Measurements from ENCODE around the gene TSPAN4.
A peak's percentile ranks its signal among the peaks of the same experiment; 100 is the strongest.

TSPAN4 gene

GRCh38 chr11:834371-835316 is 8.0 kb upstream of the TSPAN4 start:
- Histone ChIP-seq H3K4me1 (ENCODE audit: control insufficient read depth, insufficient read depth, low read length) (no peaks in the 10 kb centered on the region; the same call in 1 of the 2 replicates), H3K9me3 (ENCODE audit: control insufficient read depth, insufficient read depth, low read depth, low read length) (no peaks in the 10 kb centered on the region), H3K27ac (ENCODE audit: extremely low read depth, low read depth, low read length) (no peak overlapping the region), H3K36me3 (ENCODE audit: control insufficient read depth in 2 of 2, insufficient read depth in 1 of 2, low read length in 2 of 2) (peaks cover 0 to 49% of the 10 kb centered on the region in 2 experiments; a peak in 1 of 3 replicates), H3K4me3 (ENCODE audit: low read depth, low read length) (peak overlapping the region; percentile 9)
- ChIA-PET CTCF (interaction anchor here (0.7 to 1.0 kb wide), 2 partner anchors 18 to 60 kb away, joined by 3 to 4 read pairs; no protein-coding TSS in a partner anchor), POLR2A (interaction anchor here (1.0 to 15.0 kb wide), 7 partner anchors 7 to 38 kb away, joined by 3 to 202 read pairs (median 4); partner anchors contain the start of genes PNPLA2, POLR2L, RPLP2 and TSPAN4)
- TF ChIP-seq ZNF791 (tag by site-specific recombination; IDR thresholded peaks at IDR 0.05) (no peak), KLF8 (tag by site-specific recombination; IDR thresholded peaks at IDR 0.05) (peak; percentile 26), ZNF624 (tag by site-specific recombination; IDR thresholded peaks at IDR 0.05) (no peak), OSR2 (tag by site-specific recombination; IDR thresholded peaks at IDR 0.05) (no peak), BCL11A (tag by site-specific recombination; IDR thresholded peaks at IDR 0.05; ENCODE audit: low read depth) (0 out of 2 replicates have a peak, but pooled peaks have one; percentile 10), TCF7L2 (IDR thresholded peaks at IDR 0.05; ENCODE audit: borderline replicate concordance, low read depth, low read length) (no peak), ZNF555 (tag by site-specific recombination; conservative IDR thresholded peaks at IDR 0.05) (no peak), ZNF560 (tag by site-specific recombination; IDR thresholded peaks at IDR 0.05; ENCODE audit: borderline replicate concordance) (no peak), GLIS1 (tag by site-specific recombination; IDR thresholded peaks at IDR 0.05) (peak; percentile 25; the same call in 1 of the 2 replicates), GLIS2 (tag by site-specific recombination; IDR thresholded peaks at IDR 0.05) (peak; percentile 76), ZNF324 (tag by site-specific recombination; IDR thresholded peaks at IDR 0.05) (no peak), ZBTB17 (tag by site-specific recombination; IDR thresholded peaks at IDR 0.05) (0 out of 2 replicates have a peak, but pooled peaks have one; percentile 1), SP2 (tag by site-specific recombination; IDR thresholded peaks at IDR 0.05) (peak; percentile 37), BCL11B (tag by site-specific recombination; IDR thresholded peaks at IDR 0.05; ENCODE audit: low read depth) (0 out of 2 replicates have a peak, but pooled peaks have one; percentile 2), FEZF1 (tag by site-specific recombination; IDR thresholded peaks at IDR 0.05) (no peak), ZIC2 (tag by site-specific recombination; IDR thresholded peaks at IDR 0.05) (peak; percentile 68; the same call in 1 of the 2 replicates), ZNF510 (tag by site-specific recombination; IDR thresholded peaks at IDR 0.05; ENCODE audit: insufficient replicate concordance) (no peak), ZNF660 (tag by site-specific recombination; IDR thresholded peaks at IDR 0.05) (0 out of 2 replicates have a peak, but pooled peaks have one; percentile 35), ZNF645 (tag by site-specific recombination; IDR thresholded peaks at IDR 0.05) (no peak), ZFHX2 (tag by site-specific recombination; conservative IDR thresholded peaks at IDR 0.05) (peak; percentile 38; the same call in 1 of the 2 replicates)
- TF ChIP-seq, protein P1, sequence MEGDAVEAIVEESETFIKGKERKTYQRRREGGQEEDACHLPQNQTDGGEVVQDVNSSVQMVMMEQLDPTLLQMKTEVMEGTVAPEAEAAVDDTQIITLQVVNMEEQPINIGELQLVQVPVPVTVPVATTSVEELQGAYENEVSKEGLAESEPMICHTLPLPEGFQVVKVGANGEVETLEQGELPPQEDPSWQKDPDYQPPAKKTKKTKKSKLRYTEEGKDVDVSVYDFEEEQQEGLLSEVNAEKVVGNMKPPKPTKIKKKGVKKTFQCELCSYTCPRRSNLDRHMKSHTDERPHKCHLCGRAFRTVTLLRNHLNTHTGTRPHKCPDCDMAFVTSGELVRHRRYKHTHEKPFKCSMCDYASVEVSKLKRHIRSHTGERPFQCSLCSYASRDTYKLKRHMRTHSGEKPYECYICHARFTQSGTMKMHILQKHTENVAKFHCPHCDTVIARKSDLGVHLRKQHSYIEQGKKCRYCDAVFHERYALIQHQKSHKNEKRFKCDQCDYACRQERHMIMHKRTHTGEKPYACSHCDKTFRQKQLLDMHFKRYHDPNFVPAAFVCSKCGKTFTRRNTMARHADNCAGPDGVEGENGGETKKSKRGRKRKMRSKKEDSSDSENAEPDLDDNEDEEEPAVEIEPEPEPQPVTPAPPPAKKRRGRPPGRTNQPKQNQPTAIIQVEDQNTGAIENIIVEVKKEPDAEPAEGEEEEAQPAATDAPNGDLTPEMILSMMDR (tag by site-specific recombination; IDR thresholded peaks at IDR 0.05), result no peak
- TF ChIP-seq, protein P2, sequence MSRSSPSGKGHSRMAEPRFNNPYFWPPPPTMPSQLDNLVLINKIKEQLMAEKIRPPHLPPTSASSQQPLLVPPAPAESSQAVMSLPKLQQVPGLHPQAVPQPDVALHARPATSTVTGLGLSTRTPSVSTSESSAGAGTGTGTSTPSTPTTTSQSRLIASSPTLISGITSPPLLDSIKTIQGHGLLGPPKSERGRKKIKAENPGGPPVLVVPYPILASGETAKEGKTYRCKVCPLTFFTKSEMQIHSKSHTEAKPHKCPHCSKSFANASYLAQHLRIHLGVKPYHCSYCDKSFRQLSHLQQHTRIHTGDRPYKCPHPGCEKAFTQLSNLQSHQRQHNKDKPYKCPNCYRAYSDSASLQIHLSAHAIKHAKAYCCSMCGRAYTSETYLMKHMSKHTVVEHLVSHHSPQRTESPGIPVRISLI (tag by site-specific recombination; IDR thresholded peaks at IDR 0.05), result 0 out of 2 replicates have a peak, but pooled peaks have one; percentile 44
- TF ChIP-seq, protein P3, sequence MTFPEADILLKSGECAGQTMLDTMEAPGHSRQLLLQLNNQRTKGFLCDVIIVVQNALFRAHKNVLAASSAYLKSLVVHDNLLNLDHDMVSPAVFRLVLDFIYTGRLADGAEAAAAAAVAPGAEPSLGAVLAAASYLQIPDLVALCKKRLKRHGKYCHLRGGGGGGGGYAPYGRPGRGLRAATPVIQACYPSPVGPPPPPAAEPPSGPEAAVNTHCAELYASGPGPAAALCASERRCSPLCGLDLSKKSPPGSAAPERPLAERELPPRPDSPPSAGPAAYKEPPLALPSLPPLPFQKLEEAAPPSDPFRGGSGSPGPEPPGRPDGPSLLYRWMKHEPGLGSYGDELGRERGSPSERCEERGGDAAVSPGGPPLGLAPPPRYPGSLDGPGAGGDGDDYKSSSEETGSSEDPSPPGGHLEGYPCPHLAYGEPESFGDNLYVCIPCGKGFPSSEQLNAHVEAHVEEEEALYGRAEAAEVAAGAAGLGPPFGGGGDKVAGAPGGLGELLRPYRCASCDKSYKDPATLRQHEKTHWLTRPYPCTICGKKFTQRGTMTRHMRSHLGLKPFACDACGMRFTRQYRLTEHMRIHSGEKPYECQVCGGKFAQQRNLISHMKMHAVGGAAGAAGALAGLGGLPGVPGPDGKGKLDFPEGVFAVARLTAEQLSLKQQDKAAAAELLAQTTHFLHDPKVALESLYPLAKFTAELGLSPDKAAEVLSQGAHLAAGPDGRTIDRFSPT (tag by site-specific recombination; IDR thresholded peaks at IDR 0.05), result peak; percentile 81

Measured in HEK293 (cell line).